ENCODE data around the gene RPS26. TPM values are rescaled to one million over a fixed set of nuclear protein-coding genes. Genes with fewer than 3 reads are reported as not detected.
A peak's percentile ranks its signal among the peaks of the same experiment; 100 is the strongest.

RPS26 gene
- total RNA-seq, 2 experiments from 2014 or later = 29.7 to 29.8 TPM

- Mint-ChIP-seq H3K27me3 (peaks cover 8% of the 10 kb centered on the region), H3K4me3 (peak overlapping the region; percentile 72), H3K27ac (no peak overlapping the region), H3K9me3 (no peaks in the 10 kb centered on the region), H3K4me1 (ENCODE audit: low read depth) (peaks cover 14% of the 10 kb centered on the region), H3K36me3 (ENCODE audit: low read depth) (no peaks in the 10 kb centered on the region)
- ChIA-PET CTCF (interaction anchor here (0.8 to 1.9 kb wide), 5 partner anchors 23 to 147 kb away, joined by 3 to 6 read pairs (median 3); partner anchors contain the start of gene SMARCC2), POLR2A (interaction anchor here (1.0 to 2.7 kb wide), 4 partner anchors 16 to 178 kb away, joined by 4 to 21 read pairs (median 8); partner anchors contain the start of gene PA2G4)
- intact Hi-C loops (cut with micrococcal nuclease) = no loop called here
- ATAC-seq = no peak
- no peak for TF ChIP-seq CTCF (IDR thresholded peaks at IDR 0.05)
- DNase-seq = peak; percentile 9
These were observed 38.9 kb downstream of the RPS26 start for GRCh38 chr12:56080556-56081138.

- POLR2A ChIA-PET = interaction anchor here (1.0 to 2.7 kb wide), 4 partner anchors 15 to 177 kb away, joined by 4 to 8 read pairs (median 6); no protein-coding TSS in a partner anchor
- H3K27me3 Mint-ChIP-seq = peaks cover 8% of the 10 kb centered on the region
- intact Hi-C loops (cut with micrococcal nuclease) = no loop called here
- H3K4me1 Mint-ChIP-seq (ENCODE audit: low read depth) = peaks cover 14% of the 10 kb centered on the region
- no peak for TF ChIP-seq CTCF (IDR thresholded peaks at IDR 0.05)
- DNase-seq (no peak), ATAC-seq (no peak)
- no peak overlapping the region for H3K27ac Mint-ChIP-seq
- CTCF ChIA-PET = interaction anchor here (0.6 to 1.9 kb wide), 3 partner anchors 9 to 107 kb away, joined by 3 to 6 read pairs (median 5); partner anchors contain the start of gene SMARCC2
- H3K9me3 Mint-ChIP-seq = no peaks in the 10 kb centered on the region
- H3K4me3 Mint-ChIP-seq = peak overlapping the region; percentile 16
- H3K36me3 Mint-ChIP-seq (ENCODE audit: low read depth) = no peaks in the 10 kb centered on the region
These were observed 40.0 kb downstream of the RPS26 start for GRCh38 chr12:56081393-56082347.

GRCh38 chr12:56082382-56082781, 40.7 kb downstream of the RPS26 start:
- ChIA-PET CTCF (interaction anchor here (0.6 to 1.5 kb wide), 4 partner anchors 8 to 67 kb away, joined by 3 read pairs; no protein-coding TSS in a partner anchor), POLR2A (interaction anchor here (1.3 kb wide), 1 partner anchor 35 kb away, joined by 5 read pairs; no protein-coding TSS in a partner anchor)
- H3K27ac Mint-ChIP-seq = no peak overlapping the region
- peaks cover 8% of the 10 kb centered on the region for H3K27me3 Mint-ChIP-seq
- no peaks in the 10 kb centered on the region for H3K9me3 Mint-ChIP-seq
- intact Hi-C loops (cut with micrococcal nuclease) = no loop called here
- no peak for TF ChIP-seq CTCF (IDR thresholded peaks at IDR 0.05)
- ATAC-seq (no peak), DNase-seq (no peak)
- peaks cover 14% of the 10 kb centered on the region for H3K4me1 Mint-ChIP-seq (ENCODE audit: low read depth)
- H3K36me3 Mint-ChIP-seq (ENCODE audit: low read depth) = no peaks in the 10 kb centered on the region
- no peak overlapping the region for H3K4me3 Mint-ChIP-seq

- ATAC-seq = no peak
- H3K4me3 Mint-ChIP-seq = no peak overlapping the region
- no peak for DNase-seq
- intact Hi-C loops (cut with micrococcal nuclease) = no loop called here
- ChIA-PET CTCF (interaction anchor here (0.7 to 1.5 kb wide), 3 partner anchors 18 to 68 kb away, joined by 3 read pairs; no protein-coding TSS in a partner anchor), POLR2A (no interaction called here)
- H3K36me3 Mint-ChIP-seq (ENCODE audit: low read depth) = no peaks in the 10 kb centered on the region
- H3K27me3 Mint-ChIP-seq = peaks cover 8% of the 10 kb centered on the region
- H3K27ac Mint-ChIP-seq = no peak overlapping the region
- no peaks in the 10 kb centered on the region for H3K9me3 Mint-ChIP-seq
- H3K4me1 Mint-ChIP-seq (ENCODE audit: low read depth) = peaks cover 14% of the 10 kb centered on the region
- TF ChIP-seq CTCF (IDR thresholded peaks at IDR 0.05) = no peak
These were observed 41.2 kb downstream of the RPS26 start for GRCh38 chr12:56082967-56083366.
